ENCODE measurements around the gene VWF.

Gene VWF

GRCh38 chr12:6084261-6084968 lies 40.1 kb downstream of the VWF start:
- H3K27me3 ChIP-seq (ENCODE audit: control insufficient read depth in 5 of 5, insufficient read depth in 4 of 5, low read length in 5 of 5): peaks cover 0 to 3% (median 2%) of the 10 kb centered on the region in 5 donors
- peaks cover 0 to 15% (median 3%) of the 10 kb centered on the region in 5 donors for H3K36me3 ChIP-seq (ENCODE audit: control insufficient read depth in 5 of 5, insufficient read depth in 5 of 5, low read length in 5 of 5)
- H3K9me3 ChIP-seq (ENCODE audit: control insufficient read depth in 5 of 5, low read length in 5 of 5): no peaks in the 10 kb centered on the region
- no peak overlapping the region for H3K27ac ChIP-seq (ENCODE audit: low read depth, low read length)
- H3K4me1 ChIP-seq (ENCODE audit: control insufficient read depth in 5 of 5, insufficient read depth in 5 of 5, low read length in 5 of 5): peaks cover 0 to 77% (median 11%) of the 10 kb centered on the region in 5 donors
- H3K4me3 ChIP-seq (ENCODE audit: low read depth in 1 of 5, low read length in 5 of 5): no peak overlapping the region
- no peak overlapping the region for H3K9ac ChIP-seq (ENCODE audit: low read length in 5 of 5)

GRCh38 chr12:6083601-6084000 lies 40.9 kb downstream of the VWF start:
- Histone ChIP-seq H3K9ac (ENCODE audit: low read length in 5 of 5) (no peak overlapping the region), H3K27me3 (ENCODE audit: control insufficient read depth in 5 of 5, insufficient read depth in 4 of 5, low read length in 5 of 5) (peaks cover 0 to 3% (median 0%) of the 10 kb centered on the region in 5 donors), H3K36me3 (ENCODE audit: control insufficient read depth in 5 of 5, insufficient read depth in 5 of 5, low read length in 5 of 5) (peaks cover 0 to 15% (median 3%) of the 10 kb centered on the region in 5 donors), H3K27ac (ENCODE audit: low read depth, low read length) (no peak overlapping the region), H3K4me3 (ENCODE audit: low read depth in 1 of 5, low read length in 5 of 5) (no peak overlapping the region), H3K9me3 (ENCODE audit: control insufficient read depth in 5 of 5, low read length in 5 of 5) (no peaks in the 10 kb centered on the region), H3K4me1 (ENCODE audit: control insufficient read depth in 5 of 5, insufficient read depth in 5 of 5, low read length in 5 of 5) (peaks cover 0 to 75% (median 9%) of the 10 kb centered on the region in 5 donors)

- Histone ChIP-seq H3K27ac (ENCODE audit: low read depth, low read length) (no peak overlapping the region), H3K27me3 (ENCODE audit: control insufficient read depth in 5 of 5, insufficient read depth in 4 of 5, low read length in 5 of 5) (peaks cover 0 to 3% (median 1%) of the 10 kb centered on the region in 5 donors), H3K4me1 (ENCODE audit: control insufficient read depth in 5 of 5, insufficient read depth in 5 of 5, low read length in 5 of 5) (peaks cover 0 to 78% (median 9%) of the 10 kb centered on the region in 5 donors), H3K36me3 (ENCODE audit: control insufficient read depth in 5 of 5, insufficient read depth in 5 of 5, low read length in 5 of 5) (peaks cover 0 to 13% (median 4%) of the 10 kb centered on the region in 5 donors), H3K4me3 (ENCODE audit: low read depth in 1 of 5, low read length in 5 of 5) (no peak overlapping the region), H3K9ac (ENCODE audit: low read length in 5 of 5) (no peak overlapping the region), H3K9me3 (ENCODE audit: control insufficient read depth in 5 of 5, low read length in 5 of 5) (no peaks in the 10 kb centered on the region)
These were observed 41.9 kb downstream of the VWF start for GRCh38 chr12:6082613-6083012.

DNA sequence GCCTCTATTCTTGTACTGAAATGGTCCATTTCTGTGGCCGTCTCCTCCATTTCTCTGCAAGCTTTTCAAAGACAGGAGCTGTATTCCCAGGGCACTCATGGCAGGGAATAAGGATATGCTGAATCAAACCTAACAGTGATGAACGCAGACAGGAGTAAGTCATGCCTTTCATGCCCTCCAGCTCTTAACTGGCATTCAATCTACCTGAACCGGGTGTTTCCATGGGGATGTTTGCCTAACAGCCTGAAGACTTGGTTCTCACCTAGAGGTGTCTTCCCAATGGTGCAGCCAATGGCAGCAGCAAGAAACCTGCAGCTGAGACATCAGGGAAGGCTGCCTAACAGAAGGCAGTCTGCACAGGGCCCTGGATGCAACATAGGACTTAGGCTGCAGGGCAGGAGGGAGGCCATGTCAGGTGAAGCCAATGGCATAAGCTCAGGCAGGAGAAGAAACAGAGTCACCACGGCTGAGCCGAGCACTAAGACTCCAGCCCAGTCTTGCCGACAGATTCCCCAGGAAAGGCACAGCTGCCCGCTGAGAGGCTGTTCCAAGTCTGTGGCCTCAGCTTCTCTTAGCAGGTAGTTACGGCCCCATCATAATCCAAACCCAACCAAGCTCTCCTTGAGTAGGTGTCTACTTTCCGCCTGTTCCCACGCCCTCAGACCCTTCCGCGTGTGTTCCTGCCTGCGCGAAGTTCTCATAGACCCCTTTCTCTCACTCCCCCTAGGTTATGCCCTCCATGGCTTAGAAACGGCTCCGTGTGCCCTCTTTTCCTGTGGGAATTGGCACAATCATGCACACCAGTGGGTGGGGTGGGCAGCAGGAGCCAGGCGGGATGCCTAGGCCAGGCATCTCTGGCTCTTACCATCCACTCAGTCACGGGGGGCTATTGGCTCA lies 44.1 kb downstream of the VWF start:
- peaks cover 0 to 16% (median 4%) of the 10 kb centered on the region in 5 donors for H3K36me3 ChIP-seq (ENCODE audit: control insufficient read depth in 5 of 5, insufficient read depth in 5 of 5, low read length in 5 of 5)
- no peak overlapping the region for H3K9ac ChIP-seq (ENCODE audit: low read length in 5 of 5)
- H3K27ac ChIP-seq (ENCODE audit: low read depth, low read length): no peak overlapping the region
- H3K4me1 ChIP-seq (ENCODE audit: control insufficient read depth in 5 of 5, insufficient read depth in 5 of 5, low read length in 5 of 5): peaks cover 3 to 84% (median 13%) of the 10 kb centered on the region in 5 donors
- peaks cover 0 to 6% (median 4%) of the 10 kb centered on the region in 5 donors for H3K27me3 ChIP-seq (ENCODE audit: control insufficient read depth in 5 of 5, insufficient read depth in 4 of 5, low read length in 5 of 5)
- no peak overlapping the region for H3K4me3 ChIP-seq (ENCODE audit: low read depth in 1 of 5, low read length in 5 of 5)
- no peaks in the 10 kb centered on the region for H3K9me3 ChIP-seq (ENCODE audit: control insufficient read depth in 5 of 5, low read length in 5 of 5)

DNA sequence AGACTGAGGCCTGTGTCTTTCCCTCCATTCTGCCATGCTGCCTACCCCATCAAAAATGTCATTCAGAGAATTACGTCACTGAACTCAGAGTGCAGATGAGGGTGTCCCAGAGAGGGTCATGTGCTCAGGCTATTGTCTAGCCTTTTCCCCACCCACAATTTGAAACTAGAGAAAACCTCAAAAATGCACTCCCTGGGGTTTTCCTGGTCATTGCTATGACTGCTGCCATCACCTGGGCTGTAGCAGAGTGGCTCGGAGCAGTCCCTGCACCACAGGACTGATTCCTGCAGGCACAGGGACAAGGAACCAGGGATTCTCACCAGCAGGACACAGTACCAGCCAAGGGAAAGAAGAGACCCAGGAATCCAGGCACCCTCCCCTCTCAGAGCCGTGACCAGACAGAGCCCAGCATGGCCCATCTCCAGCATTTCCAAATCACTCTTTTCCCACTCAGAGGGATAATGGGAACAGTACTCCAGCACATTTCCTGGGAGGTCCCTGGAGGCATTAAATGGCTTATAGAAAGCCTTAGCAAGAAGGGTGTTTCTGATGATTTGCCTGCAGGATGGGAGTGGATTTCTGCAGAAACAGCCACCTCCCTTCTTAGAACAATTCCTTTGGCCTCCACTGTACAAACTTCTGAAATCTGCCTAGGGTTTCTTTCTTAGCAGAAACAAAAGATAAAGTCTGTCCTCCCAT lies 45.9 kb downstream of the VWF start:
- peaks cover 0 to 16% (median 6%) of the 10 kb centered on the region in 5 donors for H3K36me3 ChIP-seq (ENCODE audit: control insufficient read depth in 5 of 5, insufficient read depth in 5 of 5, low read length in 5 of 5)
- no peaks in the 10 kb centered on the region for H3K9me3 ChIP-seq (ENCODE audit: control insufficient read depth in 5 of 5, low read length in 5 of 5)
- peaks cover 4 to 86% (median 22%) of the 10 kb centered on the region in 5 donors for H3K4me1 ChIP-seq (ENCODE audit: control insufficient read depth in 5 of 5, insufficient read depth in 5 of 5, low read length in 5 of 5)
- no peak overlapping the region for H3K27ac ChIP-seq (ENCODE audit: low read depth, low read length)
- peaks cover 0 to 13% (median 9%) of the 10 kb centered on the region in 5 donors for H3K27me3 ChIP-seq (ENCODE audit: control insufficient read depth in 5 of 5, insufficient read depth in 4 of 5, low read length in 5 of 5)
- H3K9ac ChIP-seq (ENCODE audit: low read length in 5 of 5): no peak overlapping the region
- H3K4me3 ChIP-seq (ENCODE audit: low read depth in 1 of 5, low read length in 5 of 5): no peak overlapping the region

DNA sequence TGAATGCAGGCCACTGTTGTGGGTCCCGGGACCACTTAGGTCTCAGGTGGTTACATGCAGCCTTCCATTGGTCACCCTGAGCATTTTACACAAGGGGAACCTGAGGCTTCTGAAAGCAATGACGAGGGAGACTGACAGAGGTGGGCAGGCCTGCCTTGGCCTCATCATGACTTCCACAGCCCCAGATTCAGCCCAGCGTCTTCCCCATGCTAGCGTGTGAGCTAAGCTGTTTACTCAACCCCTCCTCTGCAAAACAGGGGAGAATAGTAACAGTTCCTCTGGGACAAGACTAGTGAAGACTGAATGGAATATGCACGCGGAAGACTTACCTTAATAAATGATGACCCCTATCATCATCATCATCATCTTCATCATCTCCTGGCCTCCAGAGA lies 46.8 kb downstream of the VWF start:
- Histone ChIP-seq H3K27me3 (ENCODE audit: control insufficient read depth in 5 of 5, insufficient read depth in 4 of 5, low read length in 5 of 5) (peaks cover 0 to 13% (median 9%) of the 10 kb centered on the region in 5 donors), H3K4me3 (ENCODE audit: low read depth in 1 of 5, low read length in 5 of 5) (no peak overlapping the region), H3K9ac (ENCODE audit: low read length in 5 of 5) (no peak overlapping the region), H3K36me3 (ENCODE audit: control insufficient read depth in 5 of 5, insufficient read depth in 5 of 5, low read length in 5 of 5) (peaks cover 0 to 17% (median 5%) of the 10 kb centered on the region in 5 donors), H3K27ac (ENCODE audit: low read depth, low read length) (no peak overlapping the region), H3K9me3 (ENCODE audit: control insufficient read depth in 5 of 5, low read length in 5 of 5) (no peaks in the 10 kb centered on the region), H3K4me1 (ENCODE audit: control insufficient read depth in 5 of 5, insufficient read depth in 5 of 5, low read length in 5 of 5) (peaks cover 4 to 89% (median 25%) of the 10 kb centered on the region in 5 donors)

GRCh38 chr12:6076776-6077691 lies 47.4 kb downstream of the VWF start:
- Histone ChIP-seq H3K4me3 (ENCODE audit: low read depth in 1 of 5, low read length in 5 of 5) (no peak overlapping the region), H3K27me3 (ENCODE audit: control insufficient read depth in 5 of 5, insufficient read depth in 4 of 5, low read length in 5 of 5) (peaks cover 0 to 13% (median 9%) of the 10 kb centered on the region in 5 donors), H3K9me3 (ENCODE audit: control insufficient read depth in 5 of 5, low read length in 5 of 5) (no peaks in the 10 kb centered on the region), H3K4me1 (ENCODE audit: control insufficient read depth in 5 of 5, insufficient read depth in 5 of 5, low read length in 5 of 5) (peaks cover 4 to 91% (median 25%) of the 10 kb centered on the region in 5 donors), H3K36me3 (ENCODE audit: control insufficient read depth in 5 of 5, insufficient read depth in 5 of 5, low read length in 5 of 5) (peaks cover 0 to 17% (median 5%) of the 10 kb centered on the region in 5 donors), H3K9ac (ENCODE audit: low read length in 5 of 5) (no peak overlapping the region), H3K27ac (ENCODE audit: low read depth, low read length) (no peak overlapping the region)

GRCh38 chr12:6076346-6076745 lies 48.1 kb downstream of the VWF start:
- Histone ChIP-seq H3K9me3 (ENCODE audit: control insufficient read depth in 5 of 5, low read length in 5 of 5) (no peaks in the 10 kb centered on the region), H3K27me3 (ENCODE audit: control insufficient read depth in 5 of 5, insufficient read depth in 4 of 5, low read length in 5 of 5) (peaks cover 0 to 13% (median 9%) of the 10 kb centered on the region in 5 donors), H3K27ac (ENCODE audit: low read depth, low read length) (no peak overlapping the region), H3K4me1 (ENCODE audit: control insufficient read depth in 5 of 5, insufficient read depth in 5 of 5, low read length in 5 of 5) (peaks cover 4 to 91% (median 25%) of the 10 kb centered on the region in 5 donors), H3K9ac (ENCODE audit: low read length in 5 of 5) (no peak overlapping the region), H3K4me3 (ENCODE audit: low read depth in 1 of 5, low read length in 5 of 5) (no peak overlapping the region), H3K36me3 (ENCODE audit: control insufficient read depth in 5 of 5, insufficient read depth in 5 of 5, low read length in 5 of 5) (peaks cover 0 to 17% (median 5%) of the 10 kb centered on the region in 5 donors)
